GM18861 (cell line): ENCODE measurements around the gene GPR83.
"Not testable (repeated sequence)": the region's sequence is repeated elsewhere in the genome, so short reads cannot be mapped to it uniquely, and the experiment has no call there.

ENCODE experiments used
- ATAC-seq: cut with Tn5 transposase; IDR thresholded peaks from one replicate; pipeline ENCODE4 v1.9.1; 2021; ENCODE audit not compliant: unreplicated experiment

Gene GPR83

GRCh38 chr11:94376841-94377240, 24.4 kb downstream of the GPR83 start:
- no peak for ATAC-seq

DNA sequence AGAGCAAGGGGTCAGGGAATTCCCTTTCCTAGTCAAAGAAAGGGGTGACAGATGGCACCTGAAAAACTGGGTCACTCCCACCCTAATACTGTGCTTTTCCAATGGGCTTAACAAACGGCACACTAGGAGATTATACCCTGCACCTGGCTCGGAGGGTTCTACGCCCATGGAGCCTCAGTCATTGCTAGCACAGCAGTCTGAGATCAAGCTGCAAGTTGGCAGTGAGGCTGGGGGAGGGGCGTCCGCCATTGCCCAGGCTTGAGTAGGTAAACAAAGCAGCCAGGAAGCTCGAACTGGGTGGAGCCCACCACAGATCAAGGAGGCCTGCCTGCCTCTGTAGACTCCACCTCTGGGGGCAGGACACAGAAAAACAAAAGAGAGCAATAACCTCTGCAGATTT, 30.6 kb downstream of the GPR83 start:
- not testable (repeated sequence) for ATAC-seq

DNA sequence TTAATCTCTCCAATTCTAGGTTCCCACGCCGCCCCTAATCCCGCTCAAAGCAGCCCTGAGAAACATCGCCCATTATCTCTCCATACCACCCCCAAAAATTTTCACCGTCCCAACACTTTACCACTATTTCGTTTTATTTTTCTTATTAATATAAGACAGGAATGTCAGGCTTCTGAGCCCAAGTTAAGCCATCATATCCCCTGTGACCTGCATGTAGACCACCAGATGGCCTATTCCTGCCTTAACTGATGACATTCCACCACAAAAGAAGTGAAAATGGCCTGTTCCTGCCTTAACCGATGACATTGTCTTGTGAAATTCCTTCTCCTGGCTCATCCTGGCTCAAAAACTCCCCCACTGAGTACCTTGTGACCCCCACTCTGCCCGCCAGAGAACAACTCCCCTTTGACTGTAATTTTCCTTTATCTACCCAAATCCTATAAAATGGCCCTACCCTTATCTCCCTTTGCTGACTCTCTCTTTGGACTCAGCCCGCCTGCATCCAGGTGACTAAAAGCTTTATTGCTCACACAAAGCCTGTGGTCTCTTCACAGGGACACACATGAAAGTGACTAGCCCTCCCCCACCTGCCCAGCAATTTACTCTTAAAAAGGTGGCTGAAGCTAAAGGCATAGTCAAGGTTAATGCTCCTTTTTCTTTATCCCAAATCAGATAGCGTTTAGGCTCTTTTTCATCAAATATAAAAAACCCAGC, 50.2 kb downstream of the GPR83 start:
- ATAC-seq = not testable (repeated sequence)

GRCh38 chr11:94346311-94346710, 54.9 kb downstream of the GPR83 start:
- ATAC-seq = not testable (repeated sequence)

DNA sequence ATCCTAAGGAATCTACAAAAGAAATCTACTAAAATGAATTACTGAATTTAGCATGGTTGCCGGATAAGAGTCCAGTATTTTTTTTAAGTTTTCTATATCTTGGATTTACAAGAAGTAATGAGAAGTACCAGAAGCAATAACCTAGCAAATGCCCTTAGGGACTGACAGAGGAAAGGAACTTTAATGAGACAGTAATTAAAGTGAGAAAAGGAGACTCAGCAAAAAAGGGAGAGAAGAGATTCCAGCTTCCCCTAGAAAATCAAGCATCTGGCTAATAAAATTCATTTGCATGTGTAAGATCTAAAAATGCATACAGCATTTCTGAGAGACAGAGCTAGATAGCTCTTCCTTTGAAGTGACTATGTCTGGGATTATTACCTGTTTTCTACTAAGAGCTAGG, 57.7 kb downstream of the GPR83 start:
- no peak for ATAC-seq

GRCh38 chr11:94342250-94342649, 59.0 kb downstream of the GPR83 start:
- ATAC-seq = no peak

- ATAC-seq = no peak
Measured at GRCh38 chr11:94338651-94339050, 62.6 kb downstream of the GPR83 start.

DNA sequence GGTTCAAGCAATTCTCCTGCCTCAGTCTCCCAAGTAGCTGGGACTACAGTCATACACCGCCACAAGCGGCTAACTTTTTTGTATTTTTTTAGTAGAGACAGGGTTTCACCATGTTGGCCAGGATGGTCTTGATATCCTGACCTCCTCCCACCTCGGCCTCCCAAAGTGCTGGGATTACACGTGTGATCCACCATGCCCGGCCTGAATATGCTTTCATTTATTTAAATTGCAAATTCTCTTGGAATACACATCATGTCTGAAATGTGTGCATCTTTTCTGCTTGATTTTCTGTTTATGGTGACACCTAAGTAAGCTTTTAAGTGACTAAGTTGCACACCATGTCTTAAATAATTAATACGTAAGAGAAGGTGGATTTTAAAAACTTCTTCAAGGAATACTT, 65.2 kb downstream of the GPR83 start:
- ATAC-seq = no peak

DNA sequence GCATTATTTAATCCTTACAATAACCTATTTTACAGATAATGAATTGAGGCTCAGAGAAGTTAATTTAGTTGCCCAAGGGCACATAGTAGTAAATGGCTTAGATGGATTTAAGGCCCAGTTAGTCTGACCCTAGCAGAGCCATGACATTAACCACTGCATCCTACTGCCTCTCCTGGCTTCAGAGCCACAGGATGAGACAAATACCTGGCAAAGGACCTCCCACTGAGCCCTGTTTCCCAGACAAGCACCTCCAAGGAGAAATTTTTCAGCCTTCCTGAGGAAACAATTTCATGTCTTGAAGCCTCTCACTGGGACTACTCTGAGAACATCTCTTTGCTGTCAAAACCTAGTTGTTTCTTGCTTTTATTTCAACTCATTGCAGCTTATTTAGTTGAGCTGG, 68.4 kb downstream of the GPR83 start:
- no peak for ATAC-seq

- ATAC-seq = no peak
Measured at GRCh38 chr11:94330789-94331188, 70.4 kb downstream of the GPR83 start.

GRCh38 chr11:94329501-94329900, 71.7 kb downstream of the GPR83 start:
- ATAC-seq = no peak

- no peak for ATAC-seq
Measured at GRCh38 chr11:94328587-94329080, 72.6 kb downstream of the GPR83 start.
